ENCODE measurements around the gene SLC4A4. TPM values are rescaled to one million over a fixed set of nuclear protein-coding genes. Genes with fewer than 3 reads are reported as not detected.

SLC4A4 gene
- polyA plus RNA-seq, 1 of the 3 experiments (the other 2 are of a cell fraction), result not detected

- H3K79me2 ChIP-seq (ENCODE audit: insufficient read depth), result no peaks in the 10 kb centered on the region
- H3K4me1 ChIP-seq (ENCODE audit: control insufficient read depth in 1 of 2, insufficient read depth in 2 of 2, low read depth in 1 of 2, low read length in 1 of 2), result no peaks in the 10 kb centered on the region
- no peak overlapping the region for H3K9ac ChIP-seq
- H3K4me2 ChIP-seq, result no peak overlapping the region
- 12% methylated on average over 2 of the region's 2 CpGs for WGBS (ENCODE audit: low lambda C conversion rate)
- H3K9me3 ChIP-seq, result no peaks in the 10 kb centered on the region
- H3K4me3 ChIP-seq (ENCODE audit: low read depth in 2 of 2, low read length in 1 of 2), result no peak overlapping the region
- no peak for DNase-seq
- no peak overlapping the region for H3K27ac ChIP-seq (ENCODE audit: low read depth in 2 of 2, low read length in 1 of 2)
- CTCF ChIA-PET, result no interaction called here
- no peaks in the 10 kb centered on the region for H3F3A ChIP-seq (replicated peaks; ENCODE audit: insufficient read depth)
- no peaks in the 10 kb centered on the region for H3K9me2 ChIP-seq
- TF ChIP-seq FOXJ3 (CRISPR knock-in tag; IDR thresholded peaks at IDR 0.05) (no peak), YY1 (IDR thresholded peaks at IDR 0.05; ENCODE audit: low read depth) (no peak), FOSL2 (IDR thresholded peaks at IDR 0.05; ENCODE audit: borderline replicate concordance, low read depth) (no peak), REST (IDR thresholded peaks at IDR 0.05; ENCODE audit: low read depth, low read length) (no peak), ELF1 (IDR thresholded peaks at IDR 0.05) (no peak), RXRA (IDR thresholded peaks at IDR 0.05; ENCODE audit: borderline replicate concordance, low read depth) (no peak), TAF1 (IDR thresholded peaks at IDR 0.05; ENCODE audit: borderline replicate concordance, low read depth, low read length) (no peak), NRF1 (IDR thresholded peaks at IDR 0.05; ENCODE audit: low read depth, low read length) (no peak), EZH2phosphoT487 (IDR thresholded peaks at IDR 0.05; ENCODE audit: borderline replicate concordance, low read depth) (no peak), TEAD4 (IDR thresholded peaks at IDR 0.05; ENCODE audit: borderline replicate concordance, insufficient read depth) (no peak), EP300 (IDR thresholded peaks at IDR 0.05; ENCODE audit: borderline replicate concordance in 1 of 2, low read depth in 1 of 2, low read length in 1 of 2) (no peak), GABPA (IDR thresholded peaks at IDR 0.05; ENCODE audit: low read depth) (no peak), USF1 (IDR thresholded peaks at IDR 0.05; ENCODE audit: borderline replicate concordance, low read depth) (no peak), MEF2A (IDR thresholded peaks at IDR 0.05; ENCODE audit: borderline replicate concordance, low read depth) (no peak), PBX3 (IDR thresholded peaks at IDR 0.05) (no peak), SMC3 (IDR thresholded peaks at IDR 0.05; ENCODE audit: low read depth, low read length) (no peak), TCF12 (IDR thresholded peaks at IDR 0.05) (no peak)
- POLR2A ChIA-PET, result no interaction called here
- H3K27me3 ChIP-seq (ENCODE audit: insufficient read depth), result no peaks in the 10 kb centered on the region
- H4K20me1 ChIP-seq (ENCODE audit: insufficient read depth), result no peaks in the 10 kb centered on the region
- no peaks in the 10 kb centered on the region for H3K36me3 ChIP-seq (replicated peaks in 1 of 2; ENCODE audit: control insufficient read depth in 1 of 2, insufficient read depth in 2 of 2, low read length in 1 of 2)
- no peak overlapping the region for H2AFZ ChIP-seq (ENCODE audit: low read depth)
Measured at GRCh38 chr4:71430609-71431008, 91.8 kb downstream of the SLC4A4 start.
